ENCODE measurements around the gene AP2A2. TPM values are rescaled to one million over a fixed set of nuclear protein-coding genes. Genes with fewer than 3 reads are reported as not detected.

AP2A2 gene
- polyA plus RNA-seq, 3 donors: 5.7 to 61.0 (median 8.2) TPM

GRCh38 chr11:953512-953911 is 27.8 kb downstream of the AP2A2 start:
- Histone ChIP-seq H3K4me2 (replicated peaks; ENCODE audit: extremely low read depth, low read length, poor library complexity, severe bottlenecking) (no peak overlapping the region), H3K36me3 (replicated peaks in 1 of 2; ENCODE audit: control insufficient read depth in 1 of 2, insufficient read depth in 2 of 2, low read length in 2 of 2) (peaks cover 0 to 30% of the 10 kb centered on the region in 2 donors), H4K20me1 (ENCODE audit: insufficient read depth, low read length) (peaks cover 80% of the 10 kb centered on the region), H3K4me1 (ENCODE audit: control insufficient read depth in 1 of 2, insufficient read depth in 2 of 2, low read length in 2 of 2) (no peaks in the 10 kb centered on the region), H3K79me2 (ENCODE audit: insufficient read depth, low read length) (peaks cover 33% of the 10 kb centered on the region), H3K9me3 (replicated peaks in 1 of 2; ENCODE audit: control insufficient read depth in 1 of 2, insufficient read depth in 1 of 2, low read length in 2 of 2) (peaks cover 12 to 15% of the 10 kb centered on the region in 2 donors), H2AFZ (ENCODE audit: insufficient read depth, low read depth, low read length, poor library complexity, severe bottlenecking) (no peak overlapping the region), H3K9ac (ENCODE audit: insufficient read depth, low read length, poor library complexity, severe bottlenecking) (no peak overlapping the region), H3K27me3 (ENCODE audit: control insufficient read depth in 2 of 2, insufficient read depth in 2 of 2, low read length in 2 of 2) (no peaks in the 10 kb centered on the region), H3K4me3 (replicated peaks in 1 of 3; ENCODE audit: low read depth in 2 of 3, low read length in 3 of 3) (no peak overlapping the region), H3K27ac (ENCODE audit: low read depth in 1 of 2, low read length in 2 of 2) (no peak overlapping the region)
- WGBS (ENCODE audit: insufficient coverage): 61% methylated on average over 3 of the region's 13 CpGs
- H3K27me3 Mint-ChIP-seq (ENCODE audit: low read depth in 3 of 3): peaks cover 0 to 2% (median 0%) of the 10 kb centered on the region in 3 donors
- TF ChIP-seq, protein P1, sequence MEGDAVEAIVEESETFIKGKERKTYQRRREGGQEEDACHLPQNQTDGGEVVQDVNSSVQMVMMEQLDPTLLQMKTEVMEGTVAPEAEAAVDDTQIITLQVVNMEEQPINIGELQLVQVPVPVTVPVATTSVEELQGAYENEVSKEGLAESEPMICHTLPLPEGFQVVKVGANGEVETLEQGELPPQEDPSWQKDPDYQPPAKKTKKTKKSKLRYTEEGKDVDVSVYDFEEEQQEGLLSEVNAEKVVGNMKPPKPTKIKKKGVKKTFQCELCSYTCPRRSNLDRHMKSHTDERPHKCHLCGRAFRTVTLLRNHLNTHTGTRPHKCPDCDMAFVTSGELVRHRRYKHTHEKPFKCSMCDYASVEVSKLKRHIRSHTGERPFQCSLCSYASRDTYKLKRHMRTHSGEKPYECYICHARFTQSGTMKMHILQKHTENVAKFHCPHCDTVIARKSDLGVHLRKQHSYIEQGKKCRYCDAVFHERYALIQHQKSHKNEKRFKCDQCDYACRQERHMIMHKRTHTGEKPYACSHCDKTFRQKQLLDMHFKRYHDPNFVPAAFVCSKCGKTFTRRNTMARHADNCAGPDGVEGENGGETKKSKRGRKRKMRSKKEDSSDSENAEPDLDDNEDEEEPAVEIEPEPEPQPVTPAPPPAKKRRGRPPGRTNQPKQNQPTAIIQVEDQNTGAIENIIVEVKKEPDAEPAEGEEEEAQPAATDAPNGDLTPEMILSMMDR (IDR thresholded peaks at IDR 0.05): no peak
- H3K27ac Mint-ChIP-seq: no peak overlapping the region
- H3K4me1 Mint-ChIP-seq: peaks cover 17% of the 10 kb centered on the region
- peaks cover 22 to 51% of the 10 kb centered on the region in 2 donors for H3K36me3 Mint-ChIP-seq
- no peak for DNase-seq
- intact Hi-C loops (cut with micrococcal nuclease): no loop called here
- no peak overlapping the region for H3K4me3 Mint-ChIP-seq
- peaks cover 8 to 16% (median 14%) of the 10 kb centered on the region in 7 donors for H3K9me3 Mint-ChIP-seq

- no peak overlapping the region for H3K9ac ChIP-seq (ENCODE audit: insufficient read depth, low read length, poor library complexity, severe bottlenecking)
- H3K36me3 Mint-ChIP-seq: peaks cover 26 to 47% of the 10 kb centered on the region in 2 donors
- TF ChIP-seq, protein P1 (IDR thresholded peaks at IDR 0.05): no peak
These were observed 28.9 kb downstream of the AP2A2 start for GRCh38 chr11:954392-955153.

More at GRCh38 chr11:954392-955153, 28.9 kb downstream of the AP2A2 start:
- intact Hi-C loops (cut with micrococcal nuclease): no loop called here
- Histone ChIP-seq H3K4me2 (replicated peaks; ENCODE audit: extremely low read depth, low read length, poor library complexity, severe bottlenecking) (no peak overlapping the region), H3K27me3 (ENCODE audit: control insufficient read depth in 2 of 2, insufficient read depth in 2 of 2, low read length in 2 of 2) (no peaks in the 10 kb centered on the region), H3K79me2 (ENCODE audit: insufficient read depth, low read length) (peaks cover 34% of the 10 kb centered on the region), H3K36me3 (replicated peaks in 1 of 2; ENCODE audit: control insufficient read depth in 1 of 2, insufficient read depth in 2 of 2, low read length in 2 of 2) (peaks cover 4 to 33% of the 10 kb centered on the region in 2 donors), H3K4me1 (ENCODE audit: control insufficient read depth in 1 of 2, insufficient read depth in 2 of 2, low read length in 2 of 2) (no peaks in the 10 kb centered on the region), H4K20me1 (ENCODE audit: insufficient read depth, low read length) (peaks cover 90% of the 10 kb centered on the region), H3K27ac (ENCODE audit: low read depth in 1 of 2, low read length in 2 of 2) (no peak overlapping the region), H2AFZ (ENCODE audit: insufficient read depth, low read depth, low read length, poor library complexity, severe bottlenecking) (no peak overlapping the region), H3K4me3 (replicated peaks in 1 of 3; ENCODE audit: low read depth in 2 of 3, low read length in 3 of 3) (no peak overlapping the region), H3K9me3 (replicated peaks in 1 of 2; ENCODE audit: control insufficient read depth in 1 of 2, insufficient read depth in 1 of 2, low read length in 2 of 2) (peaks cover under 1 to 4% of the 10 kb centered on the region in 2 donors)
- Mint-ChIP-seq H3K27ac (peak overlapping the region in 3 of 7 donors; percentile 21 to 55 (median 45)), H3K9me3 (peaks cover 0 to 6% (median 4%) of the 10 kb centered on the region in 7 donors), H3K4me1 (peaks cover 17% of the 10 kb centered on the region), H3K27me3 (ENCODE audit: low read depth in 3 of 3) (peaks cover 0 to 2% (median 0%) of the 10 kb centered on the region in 3 donors), H3K4me3 (no peak overlapping the region)
- WGBS (ENCODE audit: insufficient coverage): 72% methylated on average over 4 of the region's 5 CpGs
- DNase-seq: no peak

All from CD14-positive monocyte (primary cell).